ENCODE measurements around the gene SRSF7.

The SRSF7 gene

DNA sequence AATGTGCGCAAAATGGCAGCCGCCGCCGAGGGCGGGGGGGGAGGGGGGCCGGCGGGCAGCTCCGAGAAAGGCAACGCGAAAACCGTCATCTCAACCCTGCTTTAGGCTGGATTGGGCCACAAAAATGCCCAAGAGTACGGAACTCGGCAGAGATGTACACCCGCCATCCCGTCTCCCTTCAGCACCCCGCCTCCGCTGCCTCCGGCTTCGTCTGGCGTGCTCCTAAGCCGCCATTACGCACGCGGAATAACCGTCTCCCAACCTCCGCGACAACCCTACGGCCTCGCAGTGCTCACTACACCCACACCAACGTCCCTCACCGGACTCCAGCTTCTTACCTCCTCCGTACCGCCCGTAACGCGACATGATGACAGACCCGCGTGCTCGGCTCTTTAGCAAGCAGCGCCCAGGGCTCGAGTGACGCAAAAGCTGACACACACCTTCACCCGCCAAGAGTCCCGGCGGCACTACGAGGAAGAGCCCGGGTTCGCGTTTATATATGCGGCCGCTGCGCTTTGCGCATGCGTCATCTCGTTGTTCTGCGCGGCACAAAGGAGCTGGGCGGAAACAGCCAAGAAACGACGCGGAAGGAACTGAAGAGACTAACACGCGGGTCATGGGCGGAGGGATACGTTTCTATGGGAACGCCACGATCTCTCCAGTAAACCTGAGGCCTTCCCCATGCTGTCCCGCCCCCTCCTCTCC, at the start of gene SRSF7 (continued):
- TF ChIP-seq, protein P1, sequence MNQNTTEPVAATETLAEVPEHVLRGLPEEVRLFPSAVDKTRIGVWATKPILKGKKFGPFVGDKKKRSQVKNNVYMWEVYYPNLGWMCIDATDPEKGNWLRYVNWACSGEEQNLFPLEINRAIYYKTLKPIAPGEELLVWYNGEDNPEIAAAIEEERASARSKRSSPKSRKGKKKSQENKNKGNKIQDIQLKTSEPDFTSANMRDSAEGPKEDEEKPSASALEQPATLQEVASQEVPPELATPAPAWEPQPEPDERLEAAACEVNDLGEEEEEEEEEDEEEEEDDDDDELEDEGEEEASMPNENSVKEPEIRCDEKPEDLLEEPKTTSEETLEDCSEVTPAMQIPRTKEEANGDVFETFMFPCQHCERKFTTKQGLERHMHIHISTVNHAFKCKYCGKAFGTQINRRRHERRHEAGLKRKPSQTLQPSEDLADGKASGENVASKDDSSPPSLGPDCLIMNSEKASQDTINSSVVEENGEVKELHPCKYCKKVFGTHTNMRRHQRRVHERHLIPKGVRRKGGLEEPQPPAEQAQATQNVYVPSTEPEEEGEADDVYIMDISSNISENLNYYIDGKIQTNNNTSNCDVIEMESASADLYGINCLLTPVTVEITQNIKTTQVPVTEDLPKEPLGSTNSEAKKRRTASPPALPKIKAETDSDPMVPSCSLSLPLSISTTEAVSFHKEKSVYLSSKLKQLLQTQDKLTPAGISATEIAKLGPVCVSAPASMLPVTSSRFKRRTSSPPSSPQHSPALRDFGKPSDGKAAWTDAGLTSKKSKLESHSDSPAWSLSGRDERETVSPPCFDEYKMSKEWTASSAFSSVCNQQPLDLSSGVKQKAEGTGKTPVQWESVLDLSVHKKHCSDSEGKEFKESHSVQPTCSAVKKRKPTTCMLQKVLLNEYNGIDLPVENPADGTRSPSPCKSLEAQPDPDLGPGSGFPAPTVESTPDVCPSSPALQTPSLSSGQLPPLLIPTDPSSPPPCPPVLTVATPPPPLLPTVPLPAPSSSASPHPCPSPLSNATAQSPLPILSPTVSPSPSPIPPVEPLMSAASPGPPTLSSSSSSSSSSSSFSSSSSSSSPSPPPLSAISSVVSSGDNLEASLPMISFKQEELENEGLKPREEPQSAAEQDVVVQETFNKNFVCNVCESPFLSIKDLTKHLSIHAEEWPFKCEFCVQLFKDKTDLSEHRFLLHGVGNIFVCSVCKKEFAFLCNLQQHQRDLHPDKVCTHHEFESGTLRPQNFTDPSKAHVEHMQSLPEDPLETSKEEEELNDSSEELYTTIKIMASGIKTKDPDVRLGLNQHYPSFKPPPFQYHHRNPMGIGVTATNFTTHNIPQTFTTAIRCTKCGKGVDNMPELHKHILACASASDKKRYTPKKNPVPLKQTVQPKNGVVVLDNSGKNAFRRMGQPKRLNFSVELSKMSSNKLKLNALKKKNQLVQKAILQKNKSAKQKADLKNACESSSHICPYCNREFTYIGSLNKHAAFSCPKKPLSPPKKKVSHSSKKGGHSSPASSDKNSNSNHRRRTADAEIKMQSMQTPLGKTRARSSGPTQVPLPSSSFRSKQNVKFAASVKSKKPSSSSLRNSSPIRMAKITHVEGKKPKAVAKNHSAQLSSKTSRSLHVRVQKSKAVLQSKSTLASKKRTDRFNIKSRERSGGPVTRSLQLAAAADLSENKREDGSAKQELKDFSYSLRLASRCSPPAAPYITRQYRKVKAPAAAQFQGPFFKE (tag by site-specific recombination; IDR thresholded peaks at IDR 0.05; ENCODE audit: borderline replicate concordance): no peak; the same call in 1 of the 2 replicates
- TF ChIP-seq ZNF324 (tag by site-specific recombination; IDR thresholded peaks at IDR 0.05) (peak; percentile 82), ZNF529 (tag by site-specific recombination; IDR thresholded peaks at IDR 0.05; ENCODE audit: insufficient replicate concordance) (no peak), ZBTB8A (tag by site-specific recombination; IDR thresholded peaks at IDR 0.05) (peak; percentile 53), ZNF23 (tag by site-specific recombination; IDR thresholded peaks at IDR 0.05; ENCODE audit: borderline replicate concordance) (0 out of 2 replicates have a peak, but pooled peaks have one; percentile 38), ZNF169 (tag by site-specific recombination; IDR thresholded peaks at IDR 0.05) (no peak; the same call in 1 of the 2 replicates), ZNF335 (tag by site-specific recombination; conservative IDR thresholded peaks at IDR 0.05) (peak; percentile 47; the same call in 1 of the 2 replicates), ZNF473 (tag by site-specific recombination; IDR thresholded peaks at IDR 0.05) (no peak), ZNF423 (tag by site-specific recombination; IDR thresholded peaks at IDR 0.05) (no peak), ZNF654 (tag by site-specific recombination; IDR thresholded peaks at IDR 0.05; ENCODE audit: low read depth) (no peak), KLF9 (tag by site-specific recombination; IDR thresholded peaks at IDR 0.05; ENCODE audit: low read depth) (peak; percentile 90), ZNF404 (tag by site-specific recombination; IDR thresholded peaks at IDR 0.05) (no peak), GFI1B (tag by site-specific recombination; IDR thresholded peaks at IDR 0.05) (no peak), WT1 (tag by site-specific recombination; IDR thresholded peaks at IDR 0.05) (0 out of 2 replicates have a peak, but pooled peaks have one; percentile 32), ZNF10 (tag by site-specific recombination; IDR thresholded peaks at IDR 0.05) (peak; percentile 59; the same call in 1 of the 2 replicates), ZNF155 (tag by site-specific recombination; IDR thresholded peaks at IDR 0.05) (no peak), ZNF24 (tag by site-specific recombination; IDR thresholded peaks at IDR 0.05) (peak; percentile 84), ZNF112 (tag by site-specific recombination; IDR thresholded peaks at IDR 0.05) (no peak), ZNF521 (tag by site-specific recombination; IDR thresholded peaks at IDR 0.05) (no peak), MYNN (tag by site-specific recombination; IDR thresholded peaks at IDR 0.05; ENCODE audit: borderline replicate concordance) (no peak), SP2 (tag by site-specific recombination; IDR thresholded peaks at IDR 0.05) (peak; percentile 89)
- TF ChIP-seq, protein P2, sequence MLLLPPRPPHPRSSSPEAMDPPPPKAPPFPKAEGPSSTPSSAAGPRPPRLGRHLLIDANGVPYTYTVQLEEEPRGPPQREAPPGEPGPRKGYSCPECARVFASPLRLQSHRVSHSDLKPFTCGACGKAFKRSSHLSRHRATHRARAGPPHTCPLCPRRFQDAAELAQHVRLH (tag by site-specific recombination; IDR thresholded peaks at IDR 0.05): peak; percentile 67; the same call in 1 of the 2 replicates
- TF ChIP-seq, protein P3, sequence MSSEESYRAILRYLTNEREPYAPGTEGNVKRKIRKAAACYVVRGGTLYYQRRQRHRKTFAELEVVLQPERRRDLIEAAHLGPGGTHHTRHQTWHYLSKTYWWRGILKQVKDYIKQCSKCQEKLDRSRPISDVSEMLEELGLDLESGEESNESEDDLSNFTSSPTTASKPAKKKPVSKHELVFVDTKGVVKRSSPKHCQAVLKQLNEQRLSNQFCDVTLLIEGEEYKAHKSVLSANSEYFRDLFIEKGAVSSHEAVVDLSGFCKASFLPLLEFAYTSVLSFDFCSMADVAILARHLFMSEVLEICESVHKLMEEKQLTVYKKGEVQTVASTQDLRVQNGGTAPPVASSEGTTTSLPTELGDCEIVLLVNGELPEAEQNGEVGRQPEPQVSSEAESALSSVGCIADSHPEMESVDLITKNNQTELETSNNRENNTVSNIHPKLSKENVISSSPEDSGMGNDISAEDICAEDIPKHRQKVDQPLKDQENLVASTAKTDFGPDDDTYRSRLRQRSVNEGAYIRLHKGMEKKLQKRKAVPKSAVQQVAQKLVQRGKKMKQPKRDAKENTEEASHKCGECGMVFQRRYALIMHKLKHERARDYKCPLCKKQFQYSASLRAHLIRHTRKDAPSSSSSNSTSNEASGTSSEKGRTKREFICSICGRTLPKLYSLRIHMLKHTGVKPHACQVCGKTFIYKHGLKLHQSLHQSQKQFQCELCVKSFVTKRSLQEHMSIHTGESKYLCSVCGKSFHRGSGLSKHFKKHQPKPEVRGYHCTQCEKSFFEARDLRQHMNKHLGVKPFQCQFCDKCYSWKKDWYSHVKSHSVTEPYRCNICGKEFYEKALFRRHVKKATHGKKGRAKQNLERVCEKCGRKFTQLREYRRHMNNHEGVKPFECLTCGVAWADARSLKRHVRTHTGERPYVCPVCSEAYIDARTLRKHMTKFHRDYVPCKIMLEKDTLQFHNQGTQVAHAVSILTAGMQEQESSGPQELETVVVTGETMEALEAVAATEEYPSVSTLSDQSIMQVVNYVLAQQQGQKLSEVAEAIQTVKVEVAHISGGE (tag by site-specific recombination; conservative IDR thresholded peaks at IDR 0.05; ENCODE audit: low read depth): peak; percentile 57
- TF ChIP-seq, protein P4, sequence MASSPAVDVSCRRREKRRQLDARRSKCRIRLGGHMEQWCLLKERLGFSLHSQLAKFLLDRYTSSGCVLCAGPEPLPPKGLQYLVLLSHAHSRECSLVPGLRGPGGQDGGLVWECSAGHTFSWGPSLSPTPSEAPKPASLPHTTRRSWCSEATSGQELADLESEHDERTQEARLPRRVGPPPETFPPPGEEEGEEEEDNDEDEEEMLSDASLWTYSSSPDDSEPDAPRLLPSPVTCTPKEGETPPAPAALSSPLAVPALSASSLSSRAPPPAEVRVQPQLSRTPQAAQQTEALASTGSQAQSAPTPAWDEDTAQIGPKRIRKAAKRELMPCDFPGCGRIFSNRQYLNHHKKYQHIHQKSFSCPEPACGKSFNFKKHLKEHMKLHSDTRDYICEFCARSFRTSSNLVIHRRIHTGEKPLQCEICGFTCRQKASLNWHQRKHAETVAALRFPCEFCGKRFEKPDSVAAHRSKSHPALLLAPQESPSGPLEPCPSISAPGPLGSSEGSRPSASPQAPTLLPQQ (tag by site-specific recombination; IDR thresholded peaks at IDR 0.05): peak; percentile 62
- TF ChIP-seq, protein P5, sequence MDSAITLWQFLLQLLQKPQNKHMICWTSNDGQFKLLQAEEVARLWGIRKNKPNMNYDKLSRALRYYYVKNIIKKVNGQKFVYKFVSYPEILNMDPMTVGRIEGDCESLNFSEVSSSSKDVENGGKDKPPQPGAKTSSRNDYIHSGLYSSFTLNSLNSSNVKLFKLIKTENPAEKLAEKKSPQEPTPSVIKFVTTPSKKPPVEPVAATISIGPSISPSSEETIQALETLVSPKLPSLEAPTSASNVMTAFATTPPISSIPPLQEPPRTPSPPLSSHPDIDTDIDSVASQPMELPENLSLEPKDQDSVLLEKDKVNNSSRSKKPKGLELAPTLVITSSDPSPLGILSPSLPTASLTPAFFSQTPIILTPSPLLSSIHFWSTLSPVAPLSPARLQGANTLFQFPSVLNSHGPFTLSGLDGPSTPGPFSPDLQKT (IDR thresholded peaks at IDR 0.05; ENCODE audit: borderline replicate concordance, low read depth, low read length): no peak
- TF ChIP-seq, protein P6, sequence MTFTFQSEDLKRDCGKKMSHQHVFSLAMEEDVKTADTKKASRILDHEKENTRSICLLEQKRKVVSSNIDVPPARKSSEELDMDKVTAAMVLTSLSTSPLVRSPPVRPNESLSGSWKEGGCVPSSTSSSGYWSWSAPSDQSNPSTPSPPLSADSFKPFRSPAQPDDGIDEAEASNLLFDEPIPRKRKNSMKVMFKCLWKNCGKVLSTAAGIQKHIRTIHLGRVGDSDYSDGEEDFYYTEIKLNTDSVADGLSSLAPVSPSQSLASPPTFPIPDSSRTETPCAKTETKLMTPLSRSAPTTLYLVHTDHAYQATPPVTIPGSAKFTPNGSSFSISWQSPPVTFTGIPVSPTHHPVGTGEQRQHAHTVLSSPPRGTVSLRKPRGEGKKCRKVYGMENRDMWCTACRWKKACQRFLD (tag by site-specific recombination; IDR thresholded peaks at IDR 0.05): no peak

Measured in HEK293 (cell line).